GM21381 (cell line): Measurements from ENCODE around the gene C22orf15.
A peak's percentile ranks its signal among the peaks of the same experiment; 100 is the strongest.

Experiments
- ATAC-seq: cut with Tn5 transposase; IDR thresholded peaks from one replicate; pipeline ENCODE4 v1.9.1; 2021; ENCODE audit warnings: mild to moderate bottlenecking, moderate library complexity; ENCODE audit not compliant: unreplicated experiment

C22orf15 gene

GRCh38 chr22:23750367-23750713 lies 12.4 kb upstream of the C22orf15 start:
- no peak for ATAC-seq

GRCh38 chr22:23750714-23751440 lies 11.9 kb upstream of the C22orf15 start, which contains the start of gene ZNF70:
ZNF70 (minus strand) TSS chr22:23751112; CDS start chr22:23745140, 5,972 bp downstream.
- ATAC-seq: peak; percentile 77

- ATAC-seq: no peak
Observed at GRCh38 chr22:23751441-23751996, 11.3 kb upstream of the C22orf15 start.

- no peak for ATAC-seq
Observed at GRCh38 chr22:23752090-23752691, 10.6 kb upstream of the C22orf15 start.

GRCh38 chr22:23752750-23753149 lies 10.0 kb upstream of the C22orf15 start:
- ATAC-seq: no peak

- ATAC-seq: no peak
Observed at GRCh38 chr22:23753385-23753784, 9.4 kb upstream of the C22orf15 start.

- no peak for ATAC-seq
Observed at GRCh38 chr22:23754220-23754919, 8.4 kb upstream of the C22orf15 start, which contains the start of gene VPREB3. VPREB3 (minus strand) TSS chr22:23754425; CDS start chr22:23754363, 62 bp downstream.

- ATAC-seq: no peak
Observed at GRCh38 chr22:23754980-23755636, 7.7 kb upstream of the C22orf15 start.

GRCh38 chr22:23755711-23756110 lies 7.1 kb upstream of the C22orf15 start:
- ATAC-seq: no peak

GRCh38 chr22:23756891-23757290 lies 5.9 kb upstream of the C22orf15 start:
- no peak for ATAC-seq

GRCh38 chr22:23759566-23759965 lies 3.2 kb upstream of the C22orf15 start:
- ATAC-seq: no peak

- no peak for ATAC-seq
Observed at GRCh38 chr22:23760056-23760455, 2.7 kb upstream of the C22orf15 start.

- ATAC-seq: no peak
Observed at GRCh38 chr22:23763579-23763945, 772 bp downstream of the C22orf15 start.

GRCh38 chr22:23763954-23764353 lies 1.2 kb downstream of the C22orf15 start:
- ATAC-seq: no peak

GRCh38 chr22:23764899-23765881 lies 2.4 kb downstream of the C22orf15 start:
- ATAC-seq: no peak

GRCh38 chr22:23767303-23767672 lies 4.5 kb downstream of the C22orf15 start:
- ATAC-seq: no peak

GRCh38 chr22:23767673-23768548 lies 5.1 kb downstream of the C22orf15 start, which contains the start of gene CHCHD10:
CHCHD10 (minus strand) TSS chr22:23767972; CDS start chr22:23767874, 98 bp downstream.
- no peak for ATAC-seq

- no peak for ATAC-seq
Observed at GRCh38 chr22:23769321-23769965, 6.7 kb downstream of the C22orf15 start.

- ATAC-seq: no peak
Observed at GRCh38 chr22:23772315-23772648, 9.5 kb downstream of the C22orf15 start.
